Subcutaneous abdominal adipose tissue (tissue), 5 donors: ENCODE results near the gene SCIN.

Experiments
- H3K27ac ChIP-seq: one replicate; pipeline ENCODE4 v1.7.0; 2013; ENCODE audit warnings: low read depth, mild to moderate bottlenecking, inconsistent platforms, low read length, moderate library complexity
- H3K27me3 ChIP-seq, 5 donors: one replicate each; pipeline ENCODE4 v1.7.0; 2013; ENCODE audit warnings: low read length in 5 of 5, inconsistent platforms in 1 of 5; ENCODE audit not compliant: control insufficient read depth in 5 of 5, insufficient read depth in 4 of 5
- H3K36me3 ChIP-seq, 5 donors: one replicate each; pipeline ENCODE4 v1.7.0; 2013; ENCODE audit warnings: low read length in 5 of 5; ENCODE audit not compliant: control insufficient read depth in 5 of 5, insufficient read depth in 5 of 5
- H3K4me1 ChIP-seq, 5 donors: one replicate each; pipeline ENCODE4 v1.7.0; 2013; ENCODE audit warnings: low read length in 5 of 5, mild to moderate bottlenecking in 3 of 5, moderate library complexity in 1 of 5; ENCODE audit not compliant: control insufficient read depth in 5 of 5, insufficient read depth in 5 of 5
- H3K4me3 ChIP-seq, 5 donors: one replicate each; pipeline ENCODE4 v1.7.0; 2013; ENCODE audit warnings: low read length in 5 of 5, low read depth in 1 of 5
- H3K9ac ChIP-seq, 5 donors: one replicate each; pipeline ENCODE4 v1.7.0; 2013; ENCODE audit warnings: low read length in 5 of 5, mild to moderate bottlenecking in 4 of 5, moderate library complexity in 3 of 5
- H3K9me3 ChIP-seq, 5 donors: one replicate each; pipeline ENCODE4 v1.7.0; 2013; ENCODE audit warnings: low read length in 5 of 5; ENCODE audit not compliant: control insufficient read depth in 5 of 5
- donor health status: healthy.
- donor health status: healthy.
- donor health status: healthy.
- donor health status: healthy.
- donor health status: healthy.

The SCIN gene

DNA sequence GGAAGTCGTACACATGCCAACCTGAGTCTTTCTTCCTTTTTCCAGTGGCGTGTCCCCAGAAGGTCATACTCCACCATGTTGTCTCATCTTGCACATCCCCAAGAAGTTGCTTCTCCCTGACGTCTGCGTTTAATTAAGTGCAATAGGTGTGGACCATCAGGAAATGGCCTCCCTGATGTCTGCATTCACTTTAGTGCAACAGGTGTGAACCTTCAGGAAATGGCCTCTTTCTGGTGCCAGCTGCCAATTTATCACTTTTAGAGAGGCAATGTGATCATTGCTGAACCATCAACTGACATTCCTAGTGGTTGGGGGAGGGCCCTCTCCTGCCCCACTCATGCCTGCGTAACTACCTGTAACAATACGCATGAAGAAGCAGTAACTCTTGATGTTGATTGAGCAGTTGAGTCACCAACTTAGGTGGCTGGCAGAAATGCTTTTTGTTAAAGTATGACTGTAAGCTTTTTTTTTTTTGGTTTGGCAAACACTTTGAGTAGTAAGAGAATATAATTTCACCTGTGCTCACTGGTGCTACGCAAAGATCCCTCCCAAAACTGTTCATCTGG is 25.8 kb downstream of the SCIN start:
- Histone ChIP-seq H3K4me1 (peaks cover 0 to 17% (median 6%) of the 10 kb centered on the region in 5 donors), H3K9ac (no peak overlapping the region), H3K27me3 (no peaks in the 10 kb centered on the region), H3K27ac (no peak overlapping the region), H3K9me3 (peaks cover 0 to under 1% (median 0%) of the 10 kb centered on the region in 5 donors), H3K36me3 (no peaks in the 10 kb centered on the region), H3K4me3 (no peak overlapping the region)

DNA sequence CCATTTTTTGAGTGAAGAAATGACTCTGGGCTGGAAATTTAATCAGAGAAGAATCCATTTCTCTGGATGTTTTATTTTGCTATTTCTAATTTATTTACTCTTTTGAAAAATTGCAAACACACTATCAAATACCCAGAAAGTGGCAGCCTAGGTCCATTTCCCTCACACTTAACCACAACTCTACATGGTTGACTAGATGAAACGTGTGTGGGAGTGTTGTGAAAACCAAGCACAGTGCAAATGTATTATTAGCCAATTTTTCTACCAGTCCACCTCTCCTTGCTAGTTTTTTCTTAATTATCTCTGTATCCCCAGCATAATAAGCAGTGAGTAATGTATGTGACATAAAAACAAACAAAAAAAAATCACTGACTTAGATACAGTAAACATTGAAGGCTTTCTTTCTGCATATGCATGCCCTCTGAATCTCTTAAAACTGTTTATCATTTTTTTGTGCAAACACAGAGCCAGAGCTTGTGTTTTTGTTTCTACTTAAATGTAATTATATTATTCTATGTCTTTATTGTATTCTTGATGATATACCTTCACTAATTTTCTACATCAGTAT is 30.9 kb downstream of the SCIN start:
- Histone ChIP-seq H3K9ac (no peak overlapping the region), H3K36me3 (no peaks in the 10 kb centered on the region), H3K27ac (no peak overlapping the region), H3K27me3 (no peaks in the 10 kb centered on the region), H3K9me3 (peaks cover 0 to 8% (median 2%) of the 10 kb centered on the region in 5 donors), H3K4me1 (peaks cover 0 to 17% (median 6%) of the 10 kb centered on the region in 5 donors), H3K4me3 (no peak overlapping the region)

DNA sequence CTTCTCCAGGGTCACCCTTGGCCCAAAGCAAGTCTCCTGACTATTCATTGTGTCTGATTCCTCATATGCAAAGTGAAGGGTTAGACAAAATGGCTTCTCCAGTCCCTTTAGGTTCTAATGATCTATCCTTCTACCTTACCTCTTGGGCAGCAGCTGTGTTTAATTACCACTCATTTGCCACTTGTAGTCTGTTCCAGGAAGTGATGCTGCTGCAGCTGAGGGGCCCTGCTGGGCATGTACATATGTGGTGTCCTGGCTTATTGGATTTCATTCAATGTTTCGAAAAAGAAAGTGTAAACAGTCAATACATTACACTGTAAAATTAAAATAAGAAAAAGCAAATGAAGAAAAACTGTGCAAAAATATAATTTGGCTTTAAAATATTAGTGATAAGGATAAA is 36.6 kb downstream of the SCIN start:
- no peak overlapping the region for H3K4me3 ChIP-seq
- no peaks in the 10 kb centered on the region for H3K36me3 ChIP-seq
- H3K9me3 ChIP-seq = peaks cover 0 to 8% (median 0%) of the 10 kb centered on the region in 5 donors
- no peak overlapping the region for H3K27ac ChIP-seq
- H3K4me1 ChIP-seq = peaks cover 0 to 23% (median 15%) of the 10 kb centered on the region in 5 donors
- H3K27me3 ChIP-seq = no peaks in the 10 kb centered on the region
- no peak overlapping the region for H3K9ac ChIP-seq

GRCh38 chr7:12609561-12609960 is 39.0 kb downstream of the SCIN start:
- Histone ChIP-seq H3K9ac (no peak overlapping the region), H3K4me1 (peaks cover 0 to 23% (median 15%) of the 10 kb centered on the region in 5 donors), H3K27ac (peak overlapping the region; percentile 5), H3K9me3 (no peaks in the 10 kb centered on the region), H3K27me3 (no peaks in the 10 kb centered on the region), H3K36me3 (no peaks in the 10 kb centered on the region), H3K4me3 (no peak overlapping the region)

- Histone ChIP-seq H3K4me1 (peaks cover 0 to 23% (median 15%) of the 10 kb centered on the region in 5 donors), H3K36me3 (no peaks in the 10 kb centered on the region), H3K27me3 (no peaks in the 10 kb centered on the region), H3K9ac (no peak overlapping the region), H3K4me3 (peak overlapping the region in 1 of 5 donors; percentile 4), H3K27ac (no peak overlapping the region), H3K9me3 (no peaks in the 10 kb centered on the region)
Measured at GRCh38 chr7:12610899-12611298, 40.4 kb downstream of the SCIN start.

GRCh38 chr7:12612622-12613021 is 42.1 kb downstream of the SCIN start:
- no peak overlapping the region for H3K9ac ChIP-seq
- H3K4me1 ChIP-seq = peaks cover 0 to 23% (median 15%) of the 10 kb centered on the region in 5 donors
- H3K27ac ChIP-seq = no peak overlapping the region
- H3K9me3 ChIP-seq = no peaks in the 10 kb centered on the region
- peaks cover 0 to 4% (median 0%) of the 10 kb centered on the region in 5 donors for H3K36me3 ChIP-seq
- H3K4me3 ChIP-seq = no peak overlapping the region
- H3K27me3 ChIP-seq = no peaks in the 10 kb centered on the region

DNA sequence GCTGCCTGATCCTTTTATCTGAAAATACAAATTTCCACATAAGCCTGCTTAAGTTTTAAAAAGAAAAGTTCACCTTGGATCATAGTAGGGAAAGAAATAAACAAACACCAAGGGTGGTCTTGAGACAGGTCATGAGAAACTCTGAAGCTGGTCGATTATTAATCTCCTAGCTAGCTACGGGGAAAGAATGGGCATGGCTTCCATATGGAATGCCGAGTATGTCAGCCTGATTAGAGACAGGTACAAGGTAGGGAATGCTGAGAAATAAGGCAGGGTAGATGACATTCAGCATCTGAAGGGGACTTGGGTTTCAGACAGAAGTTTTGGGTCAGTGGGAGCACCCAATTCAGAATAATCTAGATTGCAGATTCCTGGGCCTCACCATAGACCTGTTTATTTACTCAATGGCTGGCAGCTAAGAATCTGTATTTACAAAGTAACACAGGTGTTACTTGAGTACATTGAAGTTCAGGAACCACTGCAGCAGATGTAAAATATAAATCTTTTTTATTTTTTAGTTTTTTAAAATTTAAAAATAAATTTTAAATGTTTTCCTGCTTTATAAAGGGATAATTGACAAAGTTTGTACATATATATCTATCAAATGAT is 49.0 kb downstream of the SCIN start:
- no peak overlapping the region for H3K4me3 ChIP-seq
- no peak overlapping the region for H3K9ac ChIP-seq
- H3K4me1 ChIP-seq = peaks cover 0 to 9% (median 2%) of the 10 kb centered on the region in 5 donors
- no peak overlapping the region for H3K27ac ChIP-seq
- H3K27me3 ChIP-seq = no peaks in the 10 kb centered on the region
- peaks cover 0 to 4% (median 0%) of the 10 kb centered on the region in 5 donors for H3K36me3 ChIP-seq
- H3K9me3 ChIP-seq = no peaks in the 10 kb centered on the region

DNA sequence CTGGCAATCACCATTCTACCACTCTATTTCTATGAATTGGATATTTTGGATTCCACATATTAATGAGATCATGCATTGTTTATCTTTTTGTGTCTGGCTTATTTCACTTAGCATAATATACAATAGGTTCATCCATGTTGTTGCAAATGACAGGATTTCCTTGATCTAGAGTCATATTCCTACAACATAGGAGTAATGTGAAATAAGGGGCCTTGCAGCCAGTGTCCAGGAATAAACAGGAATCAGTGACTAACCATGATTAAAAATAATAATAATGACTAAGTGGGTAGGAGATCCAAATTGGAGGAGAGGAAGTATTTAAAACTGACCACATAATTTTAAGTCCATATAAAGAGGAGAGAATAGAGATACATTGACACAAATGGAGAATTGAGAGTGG is 49.9 kb downstream of the SCIN start:
- H3K9ac ChIP-seq = no peak overlapping the region
- H3K9me3 ChIP-seq = no peaks in the 10 kb centered on the region
- H3K4me1 ChIP-seq = peaks cover 0 to 9% (median 2%) of the 10 kb centered on the region in 5 donors
- H3K27ac ChIP-seq = no peak overlapping the region
- H3K27me3 ChIP-seq = no peaks in the 10 kb centered on the region
- no peak overlapping the region for H3K4me3 ChIP-seq
- H3K36me3 ChIP-seq = peaks cover 0 to 4% (median 0%) of the 10 kb centered on the region in 5 donors

GRCh38 chr7:12623223-12623622 is 52.7 kb downstream of the SCIN start:
- peaks cover 0 to 9% (median 2%) of the 10 kb centered on the region in 5 donors for H3K4me1 ChIP-seq
- no peaks in the 10 kb centered on the region for H3K27me3 ChIP-seq
- H3K4me3 ChIP-seq = no peak overlapping the region
- H3K9me3 ChIP-seq = no peaks in the 10 kb centered on the region
- H3K9ac ChIP-seq = no peak overlapping the region
- H3K36me3 ChIP-seq = peaks cover 0 to 11% (median 5%) of the 10 kb centered on the region in 5 donors
- no peak overlapping the region for H3K27ac ChIP-seq

GRCh38 chr7:12623885-12624498 is 53.5 kb downstream of the SCIN start:
- Histone ChIP-seq H3K27me3 (no peaks in the 10 kb centered on the region), H3K27ac (no peak overlapping the region), H3K9ac (no peak overlapping the region), H3K36me3 (peaks cover 0 to 15% (median 5%) of the 10 kb centered on the region in 5 donors), H3K9me3 (no peaks in the 10 kb centered on the region), H3K4me3 (no peak overlapping the region), H3K4me1 (peaks cover 0 to 9% (median 2%) of the 10 kb centered on the region in 5 donors)
